Prostate gland (tissue), 2 donors: Measurements from ENCODE around the gene FBXO10. TPM values are rescaled to one million over a fixed set of nuclear protein-coding genes. Genes with fewer than 3 reads are reported as not detected.

Source experiments
- DNase-seq: peaks from one replicate; pipeline ENCODE4 v3.0.0-alpha.2; 2019; ENCODE audit warnings: low spot score
- H3K27ac ChIP-seq, 2 donors: fragments of 200-600 bp; sonication (generic); 2 replicates each; pipeline ENCODE4 v1.5.1; 2017 to 2019
- H3K27me3 ChIP-seq: fragments of 200-600 bp; sonication (generic); replicated peaks from 2 replicates; pipeline ENCODE4 v1.5.1; 2019; ENCODE audit not compliant: insufficient read depth
- H3K36me3 ChIP-seq, 2 donors: fragments of 200-600 bp; sonication (generic); 1 replicate in 1 of 2; 2 replicates in 1 of 2; pipeline versions ENCODE4 v1.5.1 to v1.8.1; 2017 to 2019
- H3K4me1 ChIP-seq: fragments of 200-600 bp; sonication (generic); replicated peaks from 2 replicates; pipeline ENCODE4 v1.5.1; 2019
- H3K4me3 ChIP-seq, 2 donors: fragments of 200-600 bp; sonication (generic); 2 replicates each; pipeline ENCODE4 v1.5.1; 2017 to 2019
- H3K9me3 ChIP-seq: fragments of 200-600 bp; sonication (generic); 2 replicates; pipeline ENCODE4 v1.5.1; 2017
- POLR2A ChIP-seq: fragments of 450-650 bp; IDR thresholded peaks from one replicate; pipeline ENCODE4 v1.6.1; 2016; ENCODE audit warnings: antibody characterized with exemption, mild to moderate bottlenecking
- POLR2AphosphoS5 ChIP-seq: sonication (generic); formaldehyde crosslinking; IDR thresholded peaks from one replicate; pipeline ENCODE4 v1.6.1; 2017; ENCODE audit warnings: antibody characterized with exemption
- WGBS: methylation state at CpG from one replicate; pipeline ENCODE4 v1.1.5; 2018; 5-methylcytosine and 5-hydroxymethylcytosine counted together
- intact Hi-C: fragments of 100-400 bp; cut with DNase I; formaldehyde crosslinking; loops from one replicate; pipeline ENCODE4 v1.14.2; 2022
- total RNA-seq, 2 donors: library from RNA; depleted of rRNA; stranded (reverse); fragments of >200 nt; gene quantifications; one replicate each; pipeline ENCODE4 v1.1.0, GENCODE V29; 2016
- TF ChIP-seq, protein P1 (sequence below), 4 experiments: fragments of 200-600 bp in 2 of 4; fragments of 450-650 bp in 2 of 4; sonication (generic) in 2 of 4; IDR thresholded peaks; 1 replicate in 3 of 4; 2 replicates in 1 of 4; pipeline ENCODE4 v1.5.1; 2016 to 2019; ENCODE audit warnings: antibody characterized with exemption in 4 of 4, mild to moderate bottlenecking in 2 of 4, moderate library complexity in 2 of 4

FBXO10 gene
- total RNA-seq, 2 donors from 2014 or later: 8.5 to 17.6 TPM

DNA sequence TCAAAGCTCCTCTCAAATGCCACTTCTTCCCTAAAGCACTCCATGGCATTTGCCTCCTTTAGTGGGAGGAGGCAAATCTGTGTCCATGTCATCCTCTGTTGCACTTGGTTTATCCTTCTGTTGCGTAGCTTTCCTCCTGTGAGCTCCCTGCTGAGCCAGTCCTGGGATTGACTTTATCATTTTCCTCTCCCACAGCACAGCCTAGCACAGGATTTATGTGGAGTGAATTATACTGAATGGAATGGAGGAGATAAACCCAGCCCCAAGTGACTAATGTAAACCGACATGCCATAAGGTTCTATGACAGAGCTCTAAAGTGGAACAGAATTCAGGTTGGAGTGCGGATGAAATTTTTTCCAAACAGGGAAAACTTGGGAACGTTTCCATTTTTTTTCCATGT lies 42.6 kb upstream of the FBXO10 start:
- TF ChIP-seq POLR2AphosphoS5: no peak
- TF ChIP-seq, protein P1, sequence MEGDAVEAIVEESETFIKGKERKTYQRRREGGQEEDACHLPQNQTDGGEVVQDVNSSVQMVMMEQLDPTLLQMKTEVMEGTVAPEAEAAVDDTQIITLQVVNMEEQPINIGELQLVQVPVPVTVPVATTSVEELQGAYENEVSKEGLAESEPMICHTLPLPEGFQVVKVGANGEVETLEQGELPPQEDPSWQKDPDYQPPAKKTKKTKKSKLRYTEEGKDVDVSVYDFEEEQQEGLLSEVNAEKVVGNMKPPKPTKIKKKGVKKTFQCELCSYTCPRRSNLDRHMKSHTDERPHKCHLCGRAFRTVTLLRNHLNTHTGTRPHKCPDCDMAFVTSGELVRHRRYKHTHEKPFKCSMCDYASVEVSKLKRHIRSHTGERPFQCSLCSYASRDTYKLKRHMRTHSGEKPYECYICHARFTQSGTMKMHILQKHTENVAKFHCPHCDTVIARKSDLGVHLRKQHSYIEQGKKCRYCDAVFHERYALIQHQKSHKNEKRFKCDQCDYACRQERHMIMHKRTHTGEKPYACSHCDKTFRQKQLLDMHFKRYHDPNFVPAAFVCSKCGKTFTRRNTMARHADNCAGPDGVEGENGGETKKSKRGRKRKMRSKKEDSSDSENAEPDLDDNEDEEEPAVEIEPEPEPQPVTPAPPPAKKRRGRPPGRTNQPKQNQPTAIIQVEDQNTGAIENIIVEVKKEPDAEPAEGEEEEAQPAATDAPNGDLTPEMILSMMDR (IDR thresholded peaks at IDR 0.05): no peak
- no peak for TF ChIP-seq POLR2A
- Histone ChIP-seq H3K4me3 (no peak overlapping the region), H3K9me3 (no peaks in the 10 kb centered on the region), H3K27ac (no peak overlapping the region), H3K4me1 (no peaks in the 10 kb centered on the region), H3K27me3 (no peaks in the 10 kb centered on the region), H3K36me3 (no peaks in the 10 kb centered on the region)
- intact Hi-C loops: no loop called here
- no peak for DNase-seq
- WGBS: 92% methylated on average over 4 of the region's 4 CpGs

DNA sequence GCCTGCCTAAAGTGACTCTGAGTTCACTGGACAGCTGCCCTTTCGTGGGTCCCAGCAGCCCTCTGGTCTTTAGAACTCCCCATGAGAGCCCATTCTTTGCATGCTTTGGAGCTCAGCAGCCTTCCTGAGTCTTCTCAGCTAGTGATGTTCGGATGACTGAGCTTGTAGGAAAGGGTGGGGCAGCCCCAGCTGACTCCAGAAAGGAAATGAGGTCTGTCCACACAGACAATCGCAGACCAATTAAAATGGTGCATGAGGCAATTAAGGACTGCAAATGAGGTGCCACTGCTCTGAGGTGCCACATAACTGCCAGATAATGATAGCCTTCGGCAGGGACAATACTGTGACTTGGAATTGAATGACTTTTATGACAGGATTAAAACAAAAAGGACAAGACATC lies 41.7 kb upstream of the FBXO10 start:
- no peaks in the 10 kb centered on the region for H3K9me3 ChIP-seq

GRCh38 chr9:37617161-37617560 lies 41.0 kb upstream of the FBXO10 start:
- H3K9me3 ChIP-seq: no peaks in the 10 kb centered on the region
- no peaks in the 10 kb centered on the region for H3K27me3 ChIP-seq
- no peaks in the 10 kb centered on the region for H3K36me3 ChIP-seq
- DNase-seq: no peak
- 89% methylated on average over 2 of the region's 2 CpGs for WGBS
- no peak overlapping the region for H3K4me3 ChIP-seq
- no peak overlapping the region for H3K27ac ChIP-seq
- H3K4me1 ChIP-seq: no peaks in the 10 kb centered on the region
- intact Hi-C loops: no loop called here
- TF ChIP-seq, protein P1 (IDR thresholded peaks at IDR 0.05): no peak
- TF ChIP-seq POLR2AphosphoS5 (no peak), POLR2A (no peak)

More for the DNA sequence above, 41.7 kb upstream of the FBXO10 start:
- intact Hi-C loops: no loop called here
- 31% methylated on average over 4 of the region's 4 CpGs for WGBS
- H3K27me3 ChIP-seq: no peaks in the 10 kb centered on the region
- DNase-seq: no peak
- no peaks in the 10 kb centered on the region for H3K4me1 ChIP-seq
- no peaks in the 10 kb centered on the region for H3K36me3 ChIP-seq
- H3K27ac ChIP-seq: no peak overlapping the region
- no peak overlapping the region for H3K4me3 ChIP-seq
- no peak for TF ChIP-seq POLR2A
- no peak for TF ChIP-seq POLR2AphosphoS5
- TF ChIP-seq, protein P1 (IDR thresholded peaks at IDR 0.05): no peak

GRCh38 chr9:37611961-37612360 lies 35.8 kb upstream of the FBXO10 start:
- no peaks in the 10 kb centered on the region for H3K27me3 ChIP-seq
- H3K4me1 ChIP-seq: no peaks in the 10 kb centered on the region
- DNase-seq: no peak
- 64% methylated on average over 1 of the region's 1 CpG for WGBS
- no peak overlapping the region for H3K27ac ChIP-seq
- H3K9me3 ChIP-seq: no peaks in the 10 kb centered on the region
- no peaks in the 10 kb centered on the region for H3K36me3 ChIP-seq
- intact Hi-C loops: no loop called here
- H3K4me3 ChIP-seq: no peak overlapping the region
- TF ChIP-seq POLR2A (no peak), POLR2AphosphoS5 (no peak)
- TF ChIP-seq, protein P1 (IDR thresholded peaks at IDR 0.05): no peak

- no peak for TF ChIP-seq POLR2A
- TF ChIP-seq POLR2AphosphoS5: no peak
- TF ChIP-seq, protein P1 (IDR thresholded peaks at IDR 0.05): no peak
- H3K9me3 ChIP-seq: no peaks in the 10 kb centered on the region
- no peaks in the 10 kb centered on the region for H3K27me3 ChIP-seq
- H3K4me3 ChIP-seq: no peak overlapping the region
- H3K4me1 ChIP-seq: no peaks in the 10 kb centered on the region
- DNase-seq: no peak
- 74% methylated on average over 6 of the region's 6 CpGs for WGBS
- H3K27ac ChIP-seq: no peak overlapping the region
- intact Hi-C loops: no loop called here
- no peaks in the 10 kb centered on the region for H3K36me3 ChIP-seq
Observed at GRCh38 chr9:37611014-37611413, 34.8 kb upstream of the FBXO10 start.
